Raji (cell line): ENCODE measurements around the gene PRSS3.

Experiments used
- POLR2A ChIP-seq: IDR thresholded peaks from 2 replicates; pipeline ENCODE4 v1.6.1; 2011; ENCODE audit warnings: low read depth, low read length, control low read depth; ENCODE audit not compliant: insufficient read depth

The PRSS3 gene

DNA sequence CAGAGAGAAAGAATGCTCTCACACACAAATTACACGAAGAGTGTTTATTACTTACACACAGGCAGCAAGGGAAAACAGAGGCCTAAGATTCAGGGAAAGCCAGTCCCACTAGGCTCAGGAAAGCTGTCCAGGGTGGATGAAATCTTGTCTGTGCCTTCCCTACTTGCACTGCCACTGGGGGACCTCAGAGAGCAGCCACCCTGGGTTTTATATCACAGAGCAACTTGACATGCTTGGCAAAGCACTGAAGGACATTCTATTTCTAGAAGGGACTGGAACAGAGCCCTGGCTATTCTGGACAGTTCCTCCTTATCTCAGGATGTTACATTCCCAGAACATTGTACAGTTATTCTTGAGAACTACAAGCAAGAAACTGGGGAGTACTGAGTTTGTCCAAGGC is 7.5 kb upstream of the PRSS3 start:
- no peak for TF ChIP-seq POLR2A

DNA sequence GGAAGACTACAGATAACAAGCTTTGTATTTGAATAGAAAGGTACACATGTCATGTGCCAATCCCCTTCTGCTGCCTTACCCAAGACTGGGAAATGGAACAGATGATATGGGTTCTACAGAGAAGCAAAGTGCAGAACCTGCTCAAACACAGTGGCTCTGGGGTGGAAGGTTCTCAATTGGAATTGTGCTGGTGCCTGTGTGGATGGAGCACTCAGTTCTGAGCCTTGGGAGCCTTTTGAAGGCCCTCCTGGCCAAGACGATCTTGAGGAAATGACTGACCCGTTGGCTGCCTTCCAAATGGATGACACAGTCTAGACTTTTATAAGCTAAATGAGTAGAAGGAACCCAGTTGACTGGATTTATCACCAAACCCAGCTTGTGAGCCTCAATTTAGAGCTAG is 4.2 kb upstream of the PRSS3 start:
- no peak for TF ChIP-seq POLR2A

DNA sequence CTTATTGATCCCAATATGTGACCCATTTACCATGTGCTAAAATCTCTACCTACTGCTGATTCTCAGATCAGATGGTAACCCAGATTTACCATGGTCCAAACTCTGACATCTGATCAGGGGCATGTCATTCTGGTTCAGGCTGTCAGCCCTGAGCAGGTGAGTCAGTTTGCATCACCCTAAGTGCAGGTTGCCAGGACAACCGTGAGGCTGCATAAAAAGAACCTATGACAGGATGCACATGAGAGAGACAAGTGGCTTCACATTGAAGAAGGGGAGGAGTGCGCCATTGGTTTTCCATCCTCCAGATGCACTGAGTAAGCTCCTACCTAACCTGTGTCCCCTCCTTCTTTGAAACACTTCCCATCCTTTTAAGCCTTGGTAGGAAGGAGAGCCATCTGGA is 801 bp upstream of the PRSS3 start:
- no peak for TF ChIP-seq POLR2A

DNA sequence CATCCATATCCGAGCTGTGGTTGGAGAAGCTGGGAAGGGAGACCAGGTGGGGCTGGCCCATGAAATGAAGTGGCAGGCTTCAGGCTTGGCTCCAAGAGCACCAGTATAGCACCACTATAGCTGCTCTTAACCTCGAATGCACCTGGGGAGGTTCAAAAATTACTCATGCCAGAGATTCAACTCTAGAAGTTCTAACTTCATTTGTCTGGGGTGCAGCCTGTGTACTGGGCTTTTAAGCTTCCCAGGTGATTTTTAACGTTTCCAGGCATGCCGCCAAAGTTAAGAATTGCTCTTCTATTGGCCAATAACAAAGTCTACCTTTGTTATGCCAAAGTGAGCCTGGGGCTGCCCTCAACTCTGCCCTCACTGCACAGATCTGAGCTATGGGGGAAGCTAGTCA is 458 bp downstream of the PRSS3 start:
- TF ChIP-seq POLR2A, result no peak

DNA sequence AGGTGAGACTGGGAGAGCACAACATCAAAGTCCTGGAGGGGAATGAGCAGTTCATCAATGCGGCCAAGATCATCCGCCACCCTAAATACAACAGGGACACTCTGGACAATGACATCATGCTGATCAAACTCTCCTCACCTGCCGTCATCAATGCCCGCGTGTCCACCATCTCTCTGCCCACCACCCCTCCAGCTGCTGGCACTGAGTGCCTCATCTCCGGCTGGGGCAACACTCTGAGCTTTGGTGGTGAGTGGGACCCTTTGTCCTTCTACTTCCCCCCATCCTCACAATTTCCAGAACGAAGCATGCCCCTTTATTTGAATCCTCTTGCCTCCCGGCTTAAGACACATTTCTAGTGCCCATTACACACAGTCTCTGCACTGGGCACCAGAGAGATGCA is 2.5 kb downstream of the PRSS3 start:
- TF ChIP-seq POLR2A, result no peak

DNA sequence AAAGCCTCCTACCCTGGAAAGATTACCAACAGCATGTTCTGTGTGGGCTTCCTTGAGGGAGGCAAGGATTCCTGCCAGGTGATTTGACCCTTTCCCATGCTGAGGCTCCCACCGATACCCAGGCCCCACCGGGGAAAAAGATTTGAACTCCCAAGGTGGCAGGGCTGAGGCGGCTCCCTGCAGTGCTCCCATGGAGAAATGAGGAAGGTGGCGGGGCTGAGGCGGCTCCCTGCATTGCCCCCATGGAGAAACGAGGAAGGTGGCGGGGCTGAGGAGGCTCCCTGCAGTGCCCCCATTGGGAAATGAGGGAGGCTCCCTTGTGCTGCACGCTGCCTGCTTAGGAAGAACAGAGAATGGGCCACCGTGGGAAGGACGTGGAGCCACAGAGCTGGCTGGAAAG is 3.2 kb downstream of the PRSS3 start:
- TF ChIP-seq POLR2A, result no peak

DNA sequence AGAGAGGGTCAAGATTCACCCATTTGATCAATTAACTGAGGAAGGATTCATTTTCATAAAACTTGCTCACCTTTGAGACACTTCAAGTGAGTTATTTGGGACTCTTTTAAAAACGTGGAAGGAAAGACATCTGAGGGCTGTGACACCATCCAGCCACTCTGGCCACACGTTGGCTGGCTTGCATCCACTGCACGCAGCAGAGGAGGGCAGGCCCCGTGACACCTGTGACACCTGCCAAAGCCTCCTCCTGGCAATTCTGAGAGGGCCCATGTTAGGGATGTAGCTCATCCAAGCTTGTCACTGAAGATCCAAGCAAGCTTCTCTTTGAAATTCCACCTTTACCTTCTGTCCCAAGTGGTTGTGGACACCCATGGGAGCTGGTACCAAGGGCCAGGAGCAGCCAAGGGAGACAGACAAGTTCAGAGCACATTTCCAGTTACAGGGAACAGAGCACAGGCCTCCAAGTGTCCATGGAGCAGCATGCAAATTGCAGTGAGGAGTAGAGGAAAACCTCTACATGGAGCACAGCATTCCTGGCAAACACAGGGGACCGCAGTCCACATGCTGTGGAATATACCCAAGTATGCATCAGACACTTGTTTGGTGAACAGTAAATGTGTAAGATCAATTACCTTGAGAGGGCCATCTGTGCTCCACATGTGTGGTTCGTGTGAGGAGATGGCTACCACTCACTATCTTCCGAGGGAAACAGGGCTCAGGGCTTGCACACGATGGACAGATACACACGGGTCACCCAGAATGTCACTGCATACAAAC is 4.8 kb downstream of the PRSS3 start:
- no peak for TF ChIP-seq POLR2A

DNA sequence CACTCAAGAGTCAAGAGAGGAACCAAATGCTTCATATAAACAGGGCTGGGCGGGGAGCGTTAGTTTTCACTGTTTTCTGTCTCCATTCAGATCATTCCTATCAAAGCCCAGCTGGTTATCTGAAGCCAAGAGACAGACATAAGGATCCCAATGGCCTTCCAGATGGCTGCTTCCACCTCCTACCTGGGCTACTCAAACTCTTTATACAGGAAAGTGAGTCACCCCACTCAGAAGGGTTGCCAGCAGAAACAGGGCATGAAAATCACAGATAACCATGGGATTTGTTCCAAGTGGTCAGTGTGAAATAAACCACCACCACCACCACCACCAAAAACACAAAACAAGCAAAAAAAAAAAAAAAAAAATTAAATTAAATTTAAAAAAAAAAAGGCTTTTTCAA is 5.5 kb downstream of the PRSS3 start:
- TF ChIP-seq POLR2A, result no peak

DNA sequence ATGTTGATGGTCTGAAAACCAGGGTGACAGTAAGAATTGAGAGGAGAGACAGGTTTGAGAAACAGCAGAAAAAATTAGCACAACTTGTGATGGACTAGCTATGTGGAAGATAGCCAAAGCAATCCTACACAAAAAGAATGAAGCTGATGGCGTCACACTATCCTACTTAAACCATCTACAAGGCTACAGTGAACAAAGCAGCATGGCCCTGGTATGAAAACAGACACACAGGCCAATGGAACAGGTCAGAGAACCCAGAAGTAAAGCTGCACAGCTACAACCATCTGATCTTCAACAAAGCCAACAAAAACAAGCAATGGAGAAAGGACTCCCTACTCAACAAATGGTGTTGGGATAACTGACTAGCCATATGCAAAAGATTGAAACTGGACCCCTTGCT is 14.1 kb downstream of the PRSS3 start:
- TF ChIP-seq POLR2A, result no peak

DNA sequence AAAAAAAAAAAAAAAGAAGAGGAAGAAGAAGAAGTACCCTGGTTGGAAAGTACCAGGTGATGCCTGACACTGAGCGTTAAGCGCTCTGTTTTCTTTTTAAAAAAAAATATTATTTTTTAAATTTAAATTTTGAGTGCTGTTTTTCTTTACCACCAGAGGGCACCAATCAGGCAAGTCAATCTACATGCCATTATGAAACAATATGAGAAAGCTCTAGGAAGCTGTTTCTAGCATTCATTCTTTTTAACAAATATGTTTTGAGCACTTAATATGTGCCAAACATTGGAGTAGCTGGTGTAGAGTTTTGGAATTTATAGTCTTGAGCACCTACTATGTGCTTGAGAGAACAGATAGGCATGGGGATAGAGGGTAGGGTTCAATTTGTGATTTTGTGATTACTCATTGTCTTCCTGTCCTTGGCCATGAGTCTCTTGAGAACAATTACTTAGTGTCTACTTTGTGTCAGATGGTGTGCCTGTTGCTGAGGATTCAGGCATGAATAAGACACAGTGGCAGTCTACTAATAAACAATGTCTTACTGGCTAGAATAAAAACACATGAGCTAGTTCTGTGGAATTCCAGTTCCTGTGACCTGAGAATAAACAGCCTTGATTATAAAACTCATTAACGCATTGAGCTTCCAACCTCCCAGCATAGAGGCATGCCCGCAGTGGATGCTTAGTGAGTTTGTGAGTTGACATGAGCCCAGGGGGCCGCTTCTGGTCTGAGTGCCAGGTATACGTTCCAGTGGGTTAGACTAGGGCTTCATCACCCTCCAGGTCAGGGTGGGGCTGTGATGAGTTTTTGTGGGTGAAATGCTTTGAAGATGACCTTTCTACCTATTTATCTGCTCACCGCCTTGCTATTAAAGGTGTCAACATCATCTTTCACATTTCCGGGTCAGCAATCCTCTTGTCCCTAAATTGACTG is 18.6 kb downstream of the PRSS3 start:
- no peak for TF ChIP-seq POLR2A

DNA sequence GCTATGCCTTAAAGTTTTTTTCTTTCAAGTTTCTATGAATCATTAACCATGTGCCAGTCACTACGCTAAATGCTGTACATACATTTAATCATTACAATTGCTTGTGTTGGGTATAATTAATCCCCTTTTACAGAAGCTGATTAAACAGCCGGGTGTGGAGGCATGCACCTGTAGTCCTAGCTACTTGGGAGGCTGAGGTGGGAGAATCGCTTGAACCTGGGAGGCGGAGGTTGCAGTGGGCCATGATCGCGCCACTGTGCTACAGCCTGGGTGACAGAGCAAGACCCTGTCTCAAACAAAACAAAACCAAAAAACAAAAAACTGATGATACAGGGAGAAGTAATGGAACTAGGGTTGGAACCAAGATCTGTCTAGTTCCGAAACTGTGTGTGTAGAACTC is 20.4 kb downstream of the PRSS3 start:
- no peak for TF ChIP-seq POLR2A

DNA sequence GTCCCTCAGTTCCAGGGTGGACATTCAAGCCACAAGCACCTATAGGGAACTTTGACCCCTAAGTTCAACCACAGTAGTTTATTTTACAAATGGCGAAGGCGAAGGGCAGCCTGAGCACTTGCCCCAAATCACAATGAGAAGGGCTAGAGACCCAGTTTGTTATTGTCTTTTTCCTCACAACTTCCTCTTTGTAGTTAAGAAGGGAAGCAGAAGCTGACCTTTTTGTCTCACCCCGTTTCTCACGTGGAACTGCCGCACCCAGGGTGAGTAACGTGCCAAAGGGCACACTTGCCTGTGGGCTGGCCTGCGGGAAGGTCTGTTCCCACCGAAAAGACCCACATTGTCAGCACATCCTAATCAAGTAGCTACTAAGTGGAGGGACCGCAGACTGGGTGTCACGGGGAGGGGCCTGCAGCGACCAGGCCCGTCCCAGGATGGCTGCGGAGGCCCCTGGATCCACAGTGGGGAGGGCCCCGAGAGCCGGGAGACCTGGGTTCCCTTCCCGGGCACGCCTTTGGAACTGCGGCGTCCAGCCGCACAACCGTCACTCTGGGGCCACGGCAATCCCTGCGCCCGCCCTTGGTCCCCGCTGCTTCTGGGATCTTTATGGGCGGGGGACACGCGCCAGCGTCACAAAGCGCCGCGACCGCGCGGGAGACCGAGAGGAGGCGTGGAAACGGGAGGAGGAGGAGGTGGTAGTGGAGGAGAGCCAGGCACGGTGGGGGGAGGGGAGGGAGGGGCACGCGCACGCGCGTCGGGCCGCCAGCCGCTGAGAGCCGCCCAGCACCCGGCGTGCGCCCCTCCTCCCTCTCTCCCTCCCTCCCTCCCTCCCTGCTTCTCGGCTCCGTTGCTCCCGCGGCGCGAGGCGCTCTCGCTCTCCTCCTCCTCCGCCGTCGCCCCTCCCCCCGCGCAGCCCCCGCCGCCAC is 21.2 kb downstream of the PRSS3 start, which contains the start of gene UBE2R2:
Gene UBE2R2 (plus strand): TSS at position 834 of the 926 bp plus-strand sequence. CDS start 598 bp downstream, outside the sequence.
- TF ChIP-seq POLR2A, result peak; percentile 70

DNA sequence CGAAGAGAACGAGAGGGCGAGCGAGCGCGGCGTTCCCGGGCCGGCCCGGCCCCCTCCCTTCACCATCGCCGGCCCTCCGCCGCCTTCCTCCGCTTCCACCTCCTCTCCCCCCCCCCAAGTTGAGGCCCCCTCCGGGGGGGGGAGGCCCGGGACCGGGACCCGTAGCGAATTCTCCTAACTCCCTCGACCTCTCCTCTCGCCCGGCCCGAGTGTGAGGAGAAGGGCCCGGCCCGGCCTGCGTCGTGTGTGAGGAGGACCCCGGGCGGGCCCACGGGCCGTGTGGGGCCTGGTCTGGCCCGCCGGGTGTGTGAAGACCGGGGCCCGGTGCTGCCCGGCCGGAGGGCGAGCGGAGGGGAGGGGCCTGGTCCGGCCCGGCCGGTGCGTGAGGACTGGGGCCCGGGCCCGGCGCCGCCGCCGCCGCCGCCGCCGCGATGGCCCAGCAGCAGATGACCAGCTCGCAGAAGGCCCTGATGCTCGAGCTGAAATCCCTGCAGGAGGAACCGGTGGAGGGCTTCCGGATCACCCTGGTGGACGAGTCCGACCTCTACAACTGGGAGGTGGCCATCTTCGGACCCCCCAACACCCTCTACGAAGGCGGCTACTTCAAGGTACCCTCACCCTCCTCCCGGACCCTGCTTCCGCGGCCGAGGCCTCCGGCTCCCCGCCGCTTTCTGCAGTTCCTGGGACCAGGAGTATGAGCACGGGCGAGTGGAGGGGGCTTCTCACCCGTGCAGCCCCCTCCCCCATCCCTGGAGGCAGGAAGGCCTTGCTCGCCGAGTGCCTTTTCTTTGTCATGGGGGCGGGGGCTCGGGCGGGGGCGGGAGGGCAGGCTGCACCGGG is 22.2 kb downstream of the PRSS3 start:
- TF ChIP-seq POLR2A, result peak; percentile 47
